HAP-1 (cell line): ENCODE results near the gene GP1BB.
A peak's percentile ranks its signal among the peaks of the same experiment; 100 is the strongest.

Source experiments
- DNase-seq, 2 experiments: peaks; one replicate each; pipeline ENCODE4 v3.0.0-alpha.2; 2016 to 2020; ENCODE audit warnings: low spot score in 2 of 2
- H3K27me3 ChIP-seq: fragments of 250-450 bp; sonication (Bioruptor Pico); 2 replicates; pipeline ENCODE4 v1.5.1; 2020; ENCODE audit warnings: low read depth, mild to moderate bottlenecking, moderate library complexity
- H3K36me3 ChIP-seq: fragments of 250-450 bp; sonication (Bioruptor Pico); replicated peaks from 2 replicates; pipeline ENCODE4 v1.5.1; 2020; ENCODE audit warnings: mild to moderate bottlenecking
- H3K4me1 ChIP-seq: fragments of 250-450 bp; sonication (Bioruptor Pico); 2 replicates; pipeline ENCODE4 v1.5.1; 2020; ENCODE audit warnings: mild to moderate bottlenecking
- H3K4me3 ChIP-seq: fragments of 250-450 bp; sonication (Bioruptor Pico); 2 replicates; pipeline ENCODE4 v1.5.1; 2020; ENCODE audit warnings: mild to moderate bottlenecking, moderate library complexity
- H3K9me3 ChIP-seq: fragments of 250-450 bp; sonication (Bioruptor Pico); 2 replicates; pipeline ENCODE4 v1.5.1; 2020; ENCODE audit warnings: mild to moderate bottlenecking, moderate library complexity
- in situ Hi-C: fragments of 300-500 bp; cut with MboI; formaldehyde crosslinking; loops from 3 replicates; pipeline ENCODE4 v1.14.3; 2020; ENCODE audit warnings: low sequenced_read_pairs, inconsistent platforms, mixed read lengths

GP1BB gene

DNA sequence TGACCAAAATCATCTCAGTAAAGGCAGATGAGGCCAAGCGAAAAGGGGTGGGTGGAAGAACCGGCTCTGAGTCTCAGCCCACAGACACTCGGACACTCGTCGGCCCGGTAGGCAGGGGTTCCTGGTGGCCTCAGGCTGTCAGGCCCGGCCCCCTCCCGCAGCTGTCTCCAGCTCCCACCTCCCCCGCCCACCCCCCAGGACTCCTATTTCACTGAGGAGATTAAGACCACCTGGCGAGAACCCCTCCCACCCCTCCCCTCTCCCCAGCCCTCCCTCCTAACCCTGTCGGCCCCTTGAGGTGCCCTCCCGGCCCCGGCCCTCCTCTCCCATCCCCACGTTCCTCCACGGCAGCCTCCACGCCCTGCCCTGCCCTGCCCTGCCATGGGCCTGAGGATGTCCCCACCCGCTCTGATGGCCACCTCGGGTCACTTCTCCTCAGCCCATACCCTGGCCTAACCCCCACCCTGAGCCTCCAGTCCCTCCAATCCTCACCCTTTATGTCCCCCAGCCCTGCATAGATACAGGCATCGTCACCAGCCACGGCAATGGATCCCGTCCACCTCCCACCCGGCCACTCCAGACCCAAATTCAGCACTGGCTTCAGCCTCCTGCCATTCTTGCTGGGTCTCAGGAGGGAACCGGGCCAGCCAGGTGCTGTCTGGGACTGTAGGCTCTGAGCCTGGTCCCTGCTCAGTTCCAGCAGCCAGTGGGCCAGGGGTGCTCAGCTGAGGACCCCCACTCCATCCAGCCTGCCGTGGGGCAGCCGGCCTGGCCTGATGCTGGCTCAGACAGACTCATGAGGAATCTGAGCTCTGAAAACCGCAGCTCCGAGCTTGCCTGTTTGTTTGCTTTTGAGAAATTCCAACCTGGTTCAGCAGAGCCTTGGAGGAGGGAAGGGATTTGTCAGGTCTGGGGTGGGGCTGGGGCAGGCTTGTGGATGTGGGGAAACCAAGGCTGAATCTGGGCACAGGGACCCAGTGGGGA, 27.5 kb downstream of the GP1BB start:
- Histone ChIP-seq H3K36me3 (no peaks in the 10 kb centered on the region), H3K9me3 (no peaks in the 10 kb centered on the region), H3K27me3 (peaks cover 16% of the 10 kb centered on the region), H3K4me1 (no peaks in the 10 kb centered on the region), H3K4me3 (no peak overlapping the region)
- in situ Hi-C loops, result no loop called here
- DNase-seq, result no peak

DNA sequence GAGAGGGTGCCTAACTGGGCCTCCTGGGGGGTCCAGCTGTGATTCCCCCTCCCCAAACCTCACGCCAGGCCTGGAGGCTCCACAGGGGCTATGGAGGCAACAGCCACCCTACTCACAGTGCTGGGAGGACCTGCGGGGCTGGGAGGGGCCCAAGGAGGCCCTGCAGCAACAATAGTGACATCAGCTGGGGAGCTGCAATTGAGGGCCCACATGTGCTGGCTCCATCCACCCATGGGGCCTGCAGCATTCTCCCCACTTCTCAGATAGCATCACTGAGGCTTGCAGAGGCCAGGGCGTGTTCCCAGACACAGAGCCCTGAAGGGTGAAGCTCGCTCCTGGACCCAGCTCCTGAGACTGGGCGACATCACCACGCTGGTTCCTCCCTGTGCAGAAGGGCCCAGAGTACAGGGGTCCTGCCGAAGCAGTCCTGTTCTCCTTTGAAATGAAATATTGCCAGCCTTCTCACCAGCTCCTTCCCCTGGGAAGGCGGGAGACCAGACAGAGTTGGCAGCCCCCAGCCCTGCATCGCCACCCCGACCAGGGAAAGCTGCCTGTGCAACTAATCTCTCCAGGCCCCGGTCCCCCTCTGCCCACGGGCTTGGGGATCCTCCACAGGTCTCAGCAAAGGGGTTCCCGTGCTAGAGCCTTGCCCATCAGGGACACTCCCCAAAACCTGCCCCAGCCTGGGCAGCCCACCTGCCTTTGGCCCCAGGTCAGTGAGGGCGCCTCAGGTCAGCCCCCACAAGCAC, 28.3 kb downstream of the GP1BB start:
- DNase-seq, result no peak
- no peaks in the 10 kb centered on the region for H3K9me3 ChIP-seq
- no peaks in the 10 kb centered on the region for H3K36me3 ChIP-seq
- H3K4me1 ChIP-seq, result no peaks in the 10 kb centered on the region
- H3K4me3 ChIP-seq, result no peak overlapping the region
- H3K27me3 ChIP-seq, result peaks cover 24% of the 10 kb centered on the region
- in situ Hi-C loops, result no loop called here

DNA sequence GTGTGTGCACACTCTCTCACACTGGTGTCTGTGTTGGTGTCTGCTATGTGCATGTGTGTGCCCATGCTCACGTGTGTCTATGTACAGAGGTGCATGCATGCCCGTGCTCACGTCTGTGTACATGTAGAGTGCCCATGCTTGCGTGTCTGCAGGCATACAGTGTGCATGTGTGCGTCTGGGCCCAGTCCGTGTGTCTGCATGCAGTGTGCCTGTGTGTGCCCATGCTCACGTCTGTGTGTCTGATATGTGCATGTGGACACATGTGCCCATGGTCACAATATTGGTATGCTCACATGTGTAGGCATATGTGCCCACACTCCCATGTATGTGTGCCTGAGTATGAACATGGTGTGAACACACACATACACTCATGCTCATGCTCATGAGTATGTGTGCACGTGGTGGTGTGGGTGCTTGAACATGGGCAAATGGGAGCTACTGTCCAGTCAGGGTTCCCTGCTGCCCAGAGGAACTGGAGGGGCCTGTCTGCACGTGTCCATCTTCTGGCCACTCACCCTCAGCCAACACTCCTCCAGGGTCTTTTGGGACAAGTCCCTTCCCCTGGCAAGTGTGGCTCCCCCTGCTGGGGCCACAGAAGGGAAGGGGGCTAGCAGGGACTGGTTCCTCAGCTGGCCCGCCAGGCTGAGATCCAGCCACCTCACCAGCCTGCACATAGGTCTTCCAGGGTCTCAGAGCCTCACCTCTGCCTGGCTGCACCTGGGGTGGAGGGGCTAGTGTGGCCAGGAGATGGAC, 29.9 kb downstream of the GP1BB start:
- H3K9me3 ChIP-seq, result no peaks in the 10 kb centered on the region
- H3K4me1 ChIP-seq, result no peaks in the 10 kb centered on the region
- in situ Hi-C loops, result no loop called here
- no peak for DNase-seq
- H3K36me3 ChIP-seq, result no peaks in the 10 kb centered on the region
- H3K4me3 ChIP-seq, result no peak overlapping the region
- H3K27me3 ChIP-seq, result peaks cover 24% of the 10 kb centered on the region

DNA sequence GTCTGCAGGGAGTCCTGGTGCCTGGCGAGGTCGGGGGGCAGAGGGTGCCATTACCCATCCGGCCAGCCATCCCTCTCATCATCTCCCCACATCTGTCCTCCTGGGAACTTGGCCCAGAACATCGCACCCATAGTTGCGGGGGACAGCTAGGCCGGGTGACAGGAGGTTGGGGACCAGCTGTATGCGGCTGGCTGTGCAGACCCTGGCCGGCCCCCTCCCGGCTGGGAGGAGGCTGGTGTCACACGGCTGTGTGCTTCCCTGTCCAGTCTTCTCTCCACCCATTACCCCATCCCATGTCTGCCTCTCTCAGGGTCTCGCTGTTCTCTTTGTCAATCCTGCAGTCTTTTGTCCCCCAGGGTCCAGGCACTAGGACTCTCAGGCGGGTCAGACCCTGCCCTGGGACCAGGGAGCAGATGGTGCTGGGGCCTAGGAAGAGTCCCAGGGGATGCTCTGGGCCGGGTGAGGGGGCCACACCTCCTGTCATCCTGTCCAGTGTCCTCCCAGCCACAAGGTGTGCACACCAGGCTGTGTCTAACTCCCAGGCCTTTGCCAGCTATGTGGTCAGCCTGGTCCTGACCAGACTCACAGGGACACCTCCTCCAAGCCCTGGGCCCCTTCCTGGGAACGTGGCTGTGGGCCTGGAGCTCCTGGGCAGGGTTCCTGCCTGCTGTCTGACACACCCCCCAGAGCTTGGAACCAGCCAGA, 30.8 kb downstream of the GP1BB start:
- Histone ChIP-seq H3K4me1 (no peaks in the 10 kb centered on the region), H3K4me3 (no peak overlapping the region), H3K27me3 (peaks cover 24% of the 10 kb centered on the region), H3K36me3 (no peaks in the 10 kb centered on the region), H3K9me3 (no peaks in the 10 kb centered on the region)
- in situ Hi-C loops, result no loop called here
- no peak for DNase-seq

DNA sequence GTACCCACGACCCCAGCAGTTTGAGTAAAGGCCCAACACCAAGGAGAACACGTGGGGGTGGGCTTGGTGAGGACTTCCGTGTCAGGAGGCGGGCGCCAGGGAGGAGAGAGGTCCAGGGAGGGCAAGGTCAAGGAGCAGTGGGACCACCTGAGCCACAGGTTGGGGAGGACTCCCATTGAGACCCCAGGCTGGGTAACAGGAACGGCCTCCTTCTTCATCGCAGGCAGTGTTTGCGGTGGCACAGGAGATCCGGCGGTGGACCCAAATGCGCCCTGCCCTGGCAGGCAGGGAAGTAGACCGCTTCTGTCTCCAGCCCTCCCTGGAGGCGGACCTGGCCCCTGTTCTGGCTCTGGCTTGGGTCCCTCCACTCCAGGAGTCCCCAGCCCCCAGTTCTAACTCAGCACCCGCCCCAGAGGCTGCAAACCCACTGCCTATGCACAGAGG, 31.4 kb downstream of the GP1BB start:
- no peak for DNase-seq
- in situ Hi-C loops, result no loop called here
- no peaks in the 10 kb centered on the region for H3K4me1 ChIP-seq

DNA sequence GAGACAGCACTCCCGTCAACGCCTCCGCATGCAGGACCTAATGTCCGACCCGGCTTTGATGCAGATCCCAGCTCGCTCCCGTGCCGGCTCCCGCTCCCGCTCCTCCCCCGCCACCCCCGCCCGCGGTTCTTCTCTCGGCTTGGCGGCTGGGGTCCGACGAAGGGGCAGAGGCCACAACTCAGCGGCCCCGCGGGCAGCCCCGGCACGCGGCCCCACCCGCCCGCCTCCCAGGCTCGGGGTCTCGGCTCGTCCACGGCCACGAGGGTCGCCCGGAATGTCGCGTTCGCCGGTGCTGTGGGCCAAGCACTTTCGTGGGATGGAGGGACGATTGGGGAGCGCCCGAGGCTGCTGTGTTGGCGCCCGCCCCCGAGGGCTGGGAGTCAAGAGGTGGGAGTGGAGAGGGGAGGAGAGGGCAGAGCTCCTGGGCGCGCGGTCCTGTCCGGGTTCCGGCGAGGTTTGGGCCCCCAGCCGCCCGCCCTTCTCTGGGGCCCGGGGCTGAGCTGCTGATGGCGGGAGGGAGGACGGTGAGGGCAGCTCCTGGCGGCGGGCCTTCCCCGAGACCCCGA, 31.9 kb downstream of the GP1BB start:
- Histone ChIP-seq H3K4me1 (peaks cover 2% of the 10 kb centered on the region; the same call in 1 of the 2 replicates), H3K4me3 (no peak overlapping the region), H3K27me3 (peaks cover 24% of the 10 kb centered on the region), H3K9me3 (no peaks in the 10 kb centered on the region), H3K36me3 (no peaks in the 10 kb centered on the region)
- no peak for DNase-seq
- in situ Hi-C loops, result no loop called here

More for the DNA sequence above, 31.4 kb downstream of the GP1BB start:
- Histone ChIP-seq H3K4me3 (no peak overlapping the region), H3K27me3 (peaks cover 24% of the 10 kb centered on the region), H3K9me3 (no peaks in the 10 kb centered on the region), H3K36me3 (no peaks in the 10 kb centered on the region)

DNA sequence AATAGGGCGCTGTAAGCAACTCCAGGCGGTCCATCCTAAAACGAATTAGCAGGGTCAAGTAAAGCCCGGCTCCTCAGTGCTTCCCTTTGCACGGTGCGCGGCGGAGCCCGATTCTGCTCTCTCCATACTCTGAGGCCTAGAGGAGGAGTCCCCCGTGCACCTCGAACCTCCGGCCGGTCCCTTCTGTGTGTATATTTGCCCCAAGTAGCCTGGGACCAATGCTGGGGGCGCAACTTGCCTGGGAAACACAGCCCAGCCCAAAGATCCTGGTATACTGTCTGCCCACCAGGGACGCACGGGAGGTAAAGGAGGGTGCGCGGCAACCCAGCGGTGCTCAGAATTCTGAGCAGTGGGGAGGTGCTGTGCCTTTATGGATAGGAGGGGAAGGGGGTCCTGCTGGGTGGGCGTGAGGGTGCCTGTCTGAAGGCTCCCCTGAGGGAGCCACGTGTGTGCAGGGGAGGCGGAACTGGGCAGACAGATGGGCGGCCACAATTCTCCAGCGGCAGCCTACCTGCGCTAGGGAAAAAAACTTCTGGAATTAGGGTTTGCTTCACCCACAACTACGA, 32.5 kb downstream of the GP1BB start:
- H3K9me3 ChIP-seq, result no peaks in the 10 kb centered on the region
- H3K4me3 ChIP-seq, result peak overlapping the region; percentile 19
- peaks cover 24% of the 10 kb centered on the region for H3K27me3 ChIP-seq
- in situ Hi-C loops, result no loop called here
- H3K36me3 ChIP-seq, result no peaks in the 10 kb centered on the region
- H3K4me1 ChIP-seq, result peaks cover 3% of the 10 kb centered on the region; the same call in 1 of the 2 replicates
- no peak for DNase-seq

DNA sequence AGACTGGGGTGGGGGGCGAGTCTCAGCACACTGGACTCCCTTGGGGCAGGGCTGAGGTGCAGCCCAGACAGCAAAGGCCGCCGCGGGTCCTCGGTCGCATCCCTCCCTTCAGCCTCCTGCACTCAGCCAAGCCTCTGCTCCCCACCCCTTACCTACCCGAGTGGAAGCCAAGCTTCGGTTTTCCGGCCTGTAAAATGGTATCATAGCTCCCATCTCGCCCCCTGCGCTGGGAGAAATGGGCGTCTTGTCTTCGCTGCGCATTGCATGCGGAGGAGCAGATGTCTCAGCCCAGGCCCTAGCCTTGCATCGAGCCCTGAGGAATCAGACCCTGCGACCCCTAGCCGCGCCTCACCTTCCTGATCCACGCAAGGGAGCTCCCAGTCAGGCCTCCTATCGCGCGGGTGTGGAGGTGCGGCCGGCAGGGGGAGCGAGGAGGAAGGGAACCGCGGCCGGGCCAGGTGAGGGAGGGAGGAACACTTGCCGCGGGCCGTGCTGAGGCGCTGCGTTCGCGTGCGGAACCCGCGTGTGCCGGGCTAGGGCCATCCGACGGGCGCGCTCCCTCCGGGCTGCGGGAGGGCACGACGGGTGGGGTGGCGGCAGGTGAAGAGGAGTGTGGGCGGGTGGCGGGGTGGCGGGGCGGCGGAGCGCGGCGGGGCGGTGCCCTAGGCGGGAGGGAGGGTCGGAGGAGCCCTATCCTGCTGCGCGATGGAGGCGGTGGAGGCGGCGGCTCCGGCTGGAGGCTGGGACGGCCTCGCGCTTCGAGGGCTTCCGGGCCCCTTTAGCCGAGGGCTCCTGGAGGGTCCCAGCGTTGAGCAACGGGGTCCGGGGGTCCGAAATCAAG, 33.2 kb downstream of the GP1BB start:
- H3K4me1 ChIP-seq, result peaks cover 3% of the 10 kb centered on the region; the same call in 1 of the 2 replicates
- peaks cover 24% of the 10 kb centered on the region for H3K27me3 ChIP-seq
- H3K9me3 ChIP-seq, result no peaks in the 10 kb centered on the region
- DNase-seq, result peak; percentile 36 to 84
- peak overlapping the region; percentile 19 for H3K4me3 ChIP-seq
- in situ Hi-C loops, result no loop called here
- H3K36me3 ChIP-seq, result no peaks in the 10 kb centered on the region

DNA sequence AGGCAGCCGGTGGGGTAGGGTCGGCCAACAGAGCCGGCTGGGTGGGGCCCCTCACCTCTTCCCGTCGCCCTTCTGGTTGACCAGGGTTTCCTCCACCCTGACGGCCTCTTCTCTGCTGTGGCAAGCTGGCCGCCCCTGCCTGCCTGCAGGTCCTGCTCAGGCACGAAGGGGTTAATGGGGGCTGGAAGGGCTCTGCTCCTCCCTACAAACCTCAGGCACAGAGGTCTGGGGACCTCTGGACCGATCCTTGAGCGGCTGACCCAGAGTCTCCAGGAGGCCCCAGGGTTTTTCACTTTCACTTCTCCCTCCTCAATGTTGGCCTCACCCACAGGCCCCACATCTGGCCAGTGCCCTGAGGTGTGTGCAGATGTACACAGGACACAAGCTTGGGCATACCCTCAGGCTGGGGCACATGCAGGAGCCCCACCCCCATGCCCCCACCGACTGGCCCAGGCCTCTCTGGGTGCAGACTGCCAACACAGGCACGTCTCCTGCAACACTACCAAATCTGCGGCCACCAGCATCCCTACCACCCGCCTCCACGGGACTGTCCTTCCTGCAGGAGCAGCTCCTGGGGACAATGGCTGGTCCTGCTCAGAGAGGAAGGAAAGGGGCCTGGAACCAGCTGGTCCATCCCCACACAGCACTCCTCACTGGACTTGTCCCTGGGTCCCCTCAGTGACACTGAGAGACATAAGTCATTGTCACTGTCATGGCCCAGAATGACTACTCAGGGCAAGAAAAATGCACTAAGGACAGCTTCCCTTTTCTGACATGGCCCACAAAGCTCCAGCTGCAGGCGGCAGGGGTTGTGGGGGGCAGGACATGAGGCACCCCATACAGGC, 34.0 kb downstream of the GP1BB start:
- no peaks in the 10 kb centered on the region; the same call in 1 of the 2 replicates for H3K36me3 ChIP-seq
- H3K9me3 ChIP-seq, result no peaks in the 10 kb centered on the region
- no peak for DNase-seq
- peak overlapping the region; percentile 19 for H3K4me3 ChIP-seq
- in situ Hi-C loops, result no loop called here
- H3K27me3 ChIP-seq, result peaks cover 24% of the 10 kb centered on the region
- peaks cover 3% of the 10 kb centered on the region; the same call in 1 of the 2 replicates for H3K4me1 ChIP-seq

DNA sequence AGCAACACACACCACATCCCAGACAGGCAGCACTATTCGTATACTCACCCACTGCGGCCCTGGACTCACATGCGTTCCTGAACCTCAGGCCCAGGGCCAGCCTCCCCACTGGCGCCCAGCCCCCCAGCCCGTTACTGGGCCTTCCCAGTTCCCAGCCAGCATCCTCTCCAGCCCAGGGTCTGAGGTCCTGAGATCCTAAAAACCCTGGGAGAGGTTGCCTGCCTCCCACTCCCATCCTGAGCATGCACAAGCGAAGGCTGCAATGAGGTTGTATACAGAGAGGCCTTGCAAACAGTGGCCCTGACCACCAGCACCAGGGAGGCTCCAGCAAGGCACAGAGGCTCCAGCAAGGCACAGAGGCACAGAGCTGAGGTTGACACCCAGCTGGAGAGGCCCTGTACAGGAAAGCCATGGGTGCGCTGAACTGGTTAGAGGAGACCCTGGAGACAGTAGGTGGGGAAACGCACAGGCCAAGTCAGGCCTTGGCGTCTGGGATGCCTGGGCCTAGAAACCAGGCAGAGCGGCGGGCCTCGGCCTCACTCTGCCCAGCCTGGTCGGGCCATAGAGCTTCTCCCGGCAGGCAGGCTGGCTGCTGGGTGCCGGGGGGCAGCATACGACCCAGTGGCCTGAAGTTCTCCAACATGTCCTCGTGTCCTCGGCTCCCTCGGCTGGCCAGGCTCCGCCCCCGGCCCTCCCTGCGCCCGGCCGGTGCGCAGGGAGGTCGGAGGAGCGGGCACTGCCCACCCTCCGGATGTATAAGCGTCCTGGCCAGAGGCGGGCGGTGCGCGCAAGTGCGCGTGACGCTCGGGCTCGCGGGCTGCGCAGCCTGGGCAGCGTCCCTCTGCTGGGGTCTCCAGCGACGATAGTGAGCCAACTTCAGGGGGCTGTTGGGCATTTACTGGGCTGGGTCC, 34.9 kb downstream of the GP1BB start:
- Histone ChIP-seq H3K36me3 (peaks cover 2% of the 10 kb centered on the region; the same call in 1 of the 2 replicates), H3K4me3 (no peak overlapping the region), H3K9me3 (no peaks in the 10 kb centered on the region), H3K27me3 (peaks cover 24% of the 10 kb centered on the region), H3K4me1 (peaks cover 3% of the 10 kb centered on the region; the same call in 1 of the 2 replicates)
- DNase-seq, result no peak
- in situ Hi-C loops, result no loop called here
